ENCODE measurements around the gene CTR9.

The CTR9 gene

DNA sequence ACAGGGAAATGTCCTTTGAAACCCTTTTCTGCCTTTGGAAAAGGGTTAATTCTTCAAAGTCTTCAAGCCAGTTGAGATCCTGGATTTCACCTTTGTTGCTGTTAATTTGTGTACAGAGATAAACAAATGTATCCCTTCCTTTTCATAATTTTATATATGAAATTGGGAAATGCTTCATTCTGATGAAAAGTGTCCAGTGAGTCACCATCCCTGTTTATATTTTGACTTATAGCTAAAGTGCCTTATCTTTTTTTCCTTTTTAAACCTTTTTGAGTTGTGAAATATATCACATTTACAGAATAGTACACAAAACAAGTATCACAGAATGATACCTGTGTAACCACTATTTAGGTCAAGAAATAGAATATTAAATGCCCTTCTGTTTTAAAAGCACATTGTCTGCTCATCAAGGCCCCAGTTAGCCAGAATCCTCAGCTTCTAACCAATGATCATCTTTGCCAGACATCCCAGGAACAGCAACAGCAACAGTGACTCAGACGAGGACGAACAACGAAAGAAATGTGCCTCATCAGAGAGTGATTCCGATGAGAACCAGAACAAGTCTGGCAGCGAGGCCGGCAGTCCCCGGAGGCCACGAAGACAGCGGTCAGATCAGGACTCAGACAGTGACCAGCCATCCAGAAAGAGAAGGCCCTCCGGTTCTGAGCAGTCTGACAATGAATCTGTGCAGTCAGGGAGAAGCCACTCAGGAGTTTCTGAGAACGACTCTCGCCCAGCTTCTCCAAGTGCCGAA is 27.3 kb downstream of the CTR9 start:
- TF ChIP-seq POLR2AphosphoS5 (IDR thresholded peaks at IDR 0.05; ENCODE audit: low read depth, low read length) (no peak), FOXP2 (optimal IDR thresholded peaks at IDR 0.05; ENCODE audit: borderline replicate concordance, extremely low read depth, extremely low read length, insufficient read depth) (no peak), SIN3A (IDR thresholded peaks at IDR 0.05; ENCODE audit: borderline replicate concordance, insufficient read depth, low read length) (no peak), TAF1 (IDR thresholded peaks at IDR 0.05; ENCODE audit: borderline replicate concordance, insufficient read depth, low read length) (no peak)
- TF ChIP-seq, protein P1, sequence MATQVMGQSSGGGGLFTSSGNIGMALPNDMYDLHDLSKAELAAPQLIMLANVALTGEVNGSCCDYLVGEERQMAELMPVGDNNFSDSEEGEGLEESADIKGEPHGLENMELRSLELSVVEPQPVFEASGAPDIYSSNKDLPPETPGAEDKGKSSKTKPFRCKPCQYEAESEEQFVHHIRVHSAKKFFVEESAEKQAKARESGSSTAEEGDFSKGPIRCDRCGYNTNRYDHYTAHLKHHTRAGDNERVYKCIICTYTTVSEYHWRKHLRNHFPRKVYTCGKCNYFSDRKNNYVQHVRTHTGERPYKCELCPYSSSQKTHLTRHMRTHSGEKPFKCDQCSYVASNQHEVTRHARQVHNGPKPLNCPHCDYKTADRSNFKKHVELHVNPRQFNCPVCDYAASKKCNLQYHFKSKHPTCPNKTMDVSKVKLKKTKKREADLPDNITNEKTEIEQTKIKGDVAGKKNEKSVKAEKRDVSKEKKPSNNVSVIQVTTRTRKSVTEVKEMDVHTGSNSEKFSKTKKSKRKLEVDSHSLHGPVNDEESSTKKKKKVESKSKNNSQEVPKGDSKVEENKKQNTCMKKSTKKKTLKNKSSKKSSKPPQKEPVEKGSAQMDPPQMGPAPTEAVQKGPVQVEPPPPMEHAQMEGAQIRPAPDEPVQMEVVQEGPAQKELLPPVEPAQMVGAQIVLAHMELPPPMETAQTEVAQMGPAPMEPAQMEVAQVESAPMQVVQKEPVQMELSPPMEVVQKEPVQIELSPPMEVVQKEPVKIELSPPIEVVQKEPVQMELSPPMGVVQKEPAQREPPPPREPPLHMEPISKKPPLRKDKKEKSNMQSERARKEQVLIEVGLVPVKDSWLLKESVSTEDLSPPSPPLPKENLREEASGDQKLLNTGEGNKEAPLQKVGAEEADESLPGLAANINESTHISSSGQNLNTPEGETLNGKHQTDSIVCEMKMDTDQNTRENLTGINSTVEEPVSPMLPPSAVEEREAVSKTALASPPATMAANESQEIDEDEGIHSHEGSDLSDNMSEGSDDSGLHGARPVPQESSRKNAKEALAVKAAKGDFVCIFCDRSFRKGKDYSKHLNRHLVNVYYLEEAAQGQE (IDR thresholded peaks at IDR 0.05; ENCODE audit: insufficient read depth in 1 of 2, low read depth in 2 of 2, low read length in 2 of 2), result no peak

DNA sequence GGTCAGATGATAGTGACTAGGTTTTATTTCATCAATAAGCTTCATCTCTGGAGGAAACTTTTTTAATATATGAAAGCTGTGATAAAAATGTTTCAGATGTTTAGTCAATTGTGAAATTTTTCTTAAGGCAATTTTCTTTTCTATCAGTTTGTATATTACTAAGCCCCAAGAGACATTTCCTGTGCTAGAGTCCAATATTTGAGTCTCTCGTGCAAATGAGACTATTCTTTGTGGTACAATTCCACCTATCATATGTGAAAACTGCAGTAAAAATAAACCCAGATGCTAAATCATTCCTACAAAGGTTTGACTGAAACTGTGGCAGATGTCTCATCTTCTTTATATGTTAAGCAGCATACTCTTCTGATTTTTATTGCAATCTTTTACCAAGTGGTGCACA is 28.0 kb downstream of the CTR9 start:
- no peak for TF ChIP-seq POLR2AphosphoS5 (IDR thresholded peaks at IDR 0.05; ENCODE audit: low read depth, low read length)
- TF ChIP-seq SIN3A (IDR thresholded peaks at IDR 0.05; ENCODE audit: borderline replicate concordance, insufficient read depth, low read length), result no peak
- TF ChIP-seq, protein P1 (IDR thresholded peaks at IDR 0.05; ENCODE audit: insufficient read depth in 1 of 2, low read depth in 2 of 2, low read length in 2 of 2), result no peak
- no peak for TF ChIP-seq TAF1 (IDR thresholded peaks at IDR 0.05; ENCODE audit: borderline replicate concordance, insufficient read depth, low read length)
- TF ChIP-seq FOXP2 (optimal IDR thresholded peaks at IDR 0.05; ENCODE audit: borderline replicate concordance, extremely low read depth, extremely low read length, insufficient read depth), result no peak

DNA sequence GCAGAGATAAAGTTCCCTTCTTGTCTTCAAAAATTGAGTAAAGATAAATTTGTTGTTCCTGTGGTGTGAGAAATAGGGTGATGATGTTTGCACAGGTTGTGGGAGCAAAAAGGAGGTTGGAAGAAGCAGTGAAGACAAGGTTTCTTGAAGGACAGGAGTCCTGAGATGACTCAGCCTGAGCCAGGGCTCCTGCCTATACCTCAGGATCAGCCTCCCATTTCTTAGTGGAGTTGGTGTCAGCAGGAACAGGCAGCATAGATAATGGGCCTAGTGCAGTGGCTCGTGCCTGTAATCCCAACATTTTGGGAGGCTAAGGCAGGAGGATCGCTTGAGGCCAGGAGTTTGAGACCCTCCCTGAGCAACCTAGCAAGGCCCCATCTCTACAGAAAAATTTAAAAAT is 29.0 kb downstream of the CTR9 start:
- TF ChIP-seq, protein P1 (IDR thresholded peaks at IDR 0.05; ENCODE audit: insufficient read depth in 1 of 2, low read depth in 2 of 2, low read length in 2 of 2), result no peak

DNA sequence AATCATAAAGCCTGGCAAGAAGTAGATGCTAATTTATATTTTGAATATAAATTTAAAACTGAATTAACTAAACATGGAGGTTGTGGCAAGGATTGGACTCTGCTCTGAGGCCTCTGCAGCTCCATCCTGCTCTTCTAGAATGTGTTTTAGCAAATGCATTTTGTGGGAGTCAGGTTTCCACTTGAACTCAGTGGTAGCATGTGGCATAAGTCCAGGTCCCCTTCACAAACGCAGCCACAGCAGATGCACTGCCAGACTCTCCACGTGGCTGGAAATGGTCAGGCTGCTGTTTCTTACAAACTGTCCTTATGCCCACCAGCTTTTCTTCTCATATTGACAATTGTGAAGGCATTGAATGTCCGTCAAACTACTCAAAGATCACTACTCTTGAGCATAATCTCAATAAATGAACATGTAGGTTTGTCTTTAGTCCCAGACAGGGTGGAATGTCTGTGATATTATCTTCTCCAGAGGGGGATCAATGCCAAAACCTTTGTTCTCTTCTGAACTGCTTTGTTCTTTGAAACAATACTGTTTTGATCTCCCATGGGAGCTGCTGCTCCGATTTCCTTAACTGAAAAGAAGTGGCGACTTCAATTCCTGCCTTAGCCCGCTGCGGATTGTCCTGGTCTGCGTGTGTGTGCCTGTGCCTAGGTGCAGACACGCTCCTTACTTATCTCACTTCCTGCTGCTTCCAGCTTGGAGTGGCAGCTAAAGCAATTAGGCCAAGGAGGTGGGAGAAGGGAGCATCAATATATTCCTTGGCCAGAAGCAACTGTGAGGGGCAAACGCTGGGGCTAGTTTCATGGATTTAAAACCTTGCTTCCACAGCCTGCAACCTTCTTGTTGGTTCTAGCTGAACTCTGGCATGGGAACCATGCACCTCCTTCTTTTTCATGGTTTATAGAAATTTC is 33.4 kb downstream of the CTR9 start:
- TF ChIP-seq, protein P1 (IDR thresholded peaks at IDR 0.05; ENCODE audit: insufficient read depth in 1 of 2, low read depth in 2 of 2, low read length in 2 of 2), result no peak
- TF ChIP-seq FOXP2 (optimal IDR thresholded peaks at IDR 0.05; ENCODE audit: borderline replicate concordance, extremely low read depth, extremely low read length, insufficient read depth), result no peak
- TF ChIP-seq POLR2AphosphoS5 (IDR thresholded peaks at IDR 0.05; ENCODE audit: low read depth, low read length), result no peak
- TF ChIP-seq TAF1 (IDR thresholded peaks at IDR 0.05; ENCODE audit: borderline replicate concordance, insufficient read depth, low read length), result no peak
- TF ChIP-seq SIN3A (IDR thresholded peaks at IDR 0.05; ENCODE audit: borderline replicate concordance, insufficient read depth, low read length), result no peak
